Heart left ventricle (tissue), 16 donors: ENCODE results near the gene GEN1. TPM values are rescaled to one million over a fixed set of nuclear protein-coding genes. Genes with fewer than 3 reads are reported as not detected.

Experiments used
- ATAC-seq, 4 donors: fragments of 200-7000 bp; cut with Tn5 transposase; one replicate each; pipeline ENCODE4 v1.9.1; 2020 to 2022; ENCODE audit warnings: moderate library complexity in 4 of 4, mild to moderate bottlenecking in 3 of 4, moderate number of reproducible peaks in 1 of 4
- DNase-seq, 5 donors: peaks; one replicate each; pipeline ENCODE4 v3.0.0-alpha.2; 2020
- H3K27ac ChIP-seq, 12 donors: fragments of 200-600 bp; sonication (generic) in 4 of 12; one replicate each; pipeline versions ENCODE4 v1.5.0 to v1.8.0; 2016 to 2022; ENCODE audit warnings: mild to moderate bottlenecking in 2 of 12
- H3K27me3 ChIP-seq, 9 donors: fragments of 200-600 bp; sonication (generic) in 2 of 9; one replicate each; pipeline versions ENCODE4 v1.5.1 to v1.8.0; 2016 to 2022; ENCODE audit warnings: mild to moderate bottlenecking in 3 of 9
- H3K36me3 ChIP-seq, 9 donors: fragments of 200-600 bp; sonication (generic) in 2 of 9; one replicate each; pipeline versions ENCODE4 v1.5.0 to v1.8.0; 2018 to 2022; ENCODE audit warnings: mild to moderate bottlenecking in 2 of 9
- H3K4me1 ChIP-seq, 12 donors: fragments of 200-600 bp; sonication (generic) in 4 of 12; one replicate each; pipeline versions ENCODE4 v1.5.0 to v1.8.0; 2016 to 2022; ENCODE audit warnings: mild to moderate bottlenecking in 3 of 12
- H3K4me3 ChIP-seq, 12 donors: fragments of 200-600 bp; sonication (generic) in 4 of 12; one replicate each; pipeline versions ENCODE4 v1.5.0 to v1.8.0; 2017 to 2022; ENCODE audit warnings: mild to moderate bottlenecking in 9 of 12, moderate library complexity in 4 of 12
- H3K9me3 ChIP-seq, 12 donors: fragments of 200-600 bp; sonication (generic) in 4 of 12; one replicate each; pipeline versions ENCODE4 v1.5.0 to v1.8.0; 2016 to 2022; ENCODE audit warnings: mild to moderate bottlenecking in 1 of 12
- CTCF ChIP-seq, 12 donors: fragments of 200-600 bp; sonication (generic) in 4 of 12; IDR thresholded peaks; one replicate each; pipeline versions ENCODE4 v1.5.0 to v1.8.0; 2018 to 2022; ENCODE audit warnings: antibody characterized with exemption in 12 of 12, mild to moderate bottlenecking in 5 of 12
- POLR2A ChIP-seq, 2 donors: fragments of 450-650 bp; IDR thresholded peaks; one replicate each; pipeline ENCODE4 v1.6.1; 2017; ENCODE audit warnings: antibody characterized with exemption in 2 of 2, mild to moderate bottlenecking in 2 of 2, moderate library complexity in 2 of 2
- WGBS, 4 donors: extraction: QIAGEN DNeasy Blood & Tissue Kit in 2 of 4; methylation state at CpG; one replicate each; pipeline versions ENCODE4 v1.1.5 to v1.1.7; 2013 to 2018; 5-methylcytosine and 5-hydroxymethylcytosine counted together
- intact Hi-C, 10 donors: fragments of 100-400 bp; cut with DNase I; formaldehyde crosslinking; loops; one replicate each; pipeline versions ENCODE4 v1.11.1 to v1.14.2; 2022
- long read RNA-seq, 3 donors: library from polyadenylated mRNA; unstranded; transcript quantifications; one replicate each; pipeline ENCODE4 v2.0.0, GENCODE V29; 2020 to 2021
- polyA plus RNA-seq, 2 donors: library from polyadenylated mRNA; stranded (reverse); fragments of 200-250 nt; gene quantifications; one replicate each; pipeline ENCODE4 v1.2.3, GENCODE V29; 2013
- total RNA-seq, 9 donors: library from RNA; depleted of rRNA in 2 of 9; stranded (reverse); fragments of >200 nt in 2 of 9; fragmentation: NEBNext Ultra II Directional in 3 of 9; extraction: Animal tissue kit (Norgen Biotek cat#: 25700) in 3 of 9; gene quantifications; one replicate each; pipeline versions ENCODE4 v1.1.0 to v1.2.4, GENCODE V29; 2016 to 2023
- donor health status: ischemic (EF 13 %, LVEDD 7.1; RV severe dilation, severe dysfunction).
- donor health status: healthy with polysubstance abuse.
- donor health status: DM: no; HTN: yes; CAD: no.
- donor health status: DM: no; HTN: no; CAD: no.
- donor health status: ischemic (EF 25% LVEDD 6.9; RV normal size, moderate dysfunction).
- donor health status: ischemic (EF 25% LVEDD 5.7; RV mildly dilated, moderate dysfunction).
- donor health status: healthy.
- donor health status: DM: yes; HTN: yes; CAD: no.
- donor health status: ischemic (EF 35%, LVEDD 5.7; RV mildly dilated, moderate dysfunction).
- donor health status: nonischemic (EF 11% LVEDD 7.7; RV severe dilation, severe dysfunction).
- donor health status: DM: yes; HTN: yes; CAD: no.
- donor health status: PGD.
- donor health status: ischemic (EF 29% LVEDD 5.4; RV normal size, mild dysfunction).
- donor health status: nonischemic (EF 23%, LVEDD 6.1; RV moderate dilation, normal function).

Gene GEN1
- total RNA-seq (1 to 10 TPM; 2.4 to 8.8 (median 3.1) TPM), polyA plus RNA-seq (1 to 10 TPM; 1.0 to 1.8 TPM)
- long read RNA-seq, donor 1 = 0 reads
- long read RNA-seq, donor 2, transcript GEN1-208 (1 exons, 1,864 nt) = major isoform, 5 of 6 reads
- long read RNA-seq, donor 2, partial matches to known transcripts = 1 of 6 reads
- long read RNA-seq, donor 2, other reads (novel, unspliced or antisense) = 0 of 6 reads
- long read RNA-seq, donor 3, full-length matches to known transcripts = 3 of 5 reads
- long read RNA-seq, donor 3, partial matches to known transcripts = 0 of 5 reads
- long read RNA-seq, donor 3, other reads (novel, unspliced or antisense) = 2 of 5 reads

- H3K27ac ChIP-seq = peak within 1 kb of the TSS; percentile 85 to 99 (median 98)
- ATAC-seq (peak; percentile 97 to 98 (median 98)), DNase-seq (peak; percentile 90 to 96 (median 92))
- no peaks in the 10 kb centered on the region for H3K36me3 ChIP-seq
- intact Hi-C loops = loop anchor here in 8 of 10 donors (1.0 to 10.0 kb wide), 4 partner anchors 68 to 78 kb away; no protein-coding TSS in a partner anchor
- H3K4me1 ChIP-seq = peaks cover 0 to 61% (median 29%) of the 10 kb centered on the region in 12 donors
- peak in 1 of 2 donors; percentile 4 for TF ChIP-seq POLR2A (IDR thresholded peaks at IDR 0.05)
- no peak for TF ChIP-seq CTCF (IDR thresholded peaks at IDR 0.05)
- WGBS, 4 donors = 0 to 1% (median 0%) methylated on average over 50 to 76 of the region's 76 CpGs
- peak within 1 kb of the TSS; percentile 71 to 100 (median 94) for H3K4me3 ChIP-seq
- no peaks in the 10 kb centered on the region for H3K9me3 ChIP-seq
- H3K27me3 ChIP-seq = no peaks in the 10 kb centered on the region
Measured at GRCh38 chr2:17753803-17754663, at the start of gene GEN1, which contains the start of gene SMC6. GEN1 (plus strand) TSS chr2:17754138; CDS start chr2:17759944, 5,806 bp downstream. SMC6 (minus strand) TSS chr2:17753810; CDS start chr2:17745946, 7,864 bp downstream.

GRCh38 chr2:17706845-17707244 lies 47.1 kb upstream of the GEN1 start:
- ATAC-seq = no peak
- WGBS, 4 donors = 72 to 76% (median 75%) methylated on average over 4 of the region's 4 CpGs
- DNase-seq = no peak
- H3K9me3 ChIP-seq = no peaks in the 10 kb centered on the region
- no peak for TF ChIP-seq CTCF (IDR thresholded peaks at IDR 0.05)
- TF ChIP-seq POLR2A (IDR thresholded peaks at IDR 0.05) = no peak
- H3K27me3 ChIP-seq = no peaks in the 10 kb centered on the region
- no peak overlapping the region for H3K27ac ChIP-seq
- H3K36me3 ChIP-seq = peaks cover 0 to 99% (median 67%) of the 10 kb centered on the region in 9 donors
- no peak overlapping the region for H3K4me3 ChIP-seq
- H3K4me1 ChIP-seq = peaks cover 0 to 11% (median 0%) of the 10 kb centered on the region in 12 donors
- intact Hi-C loops = loop anchor here in 1 of 10 donors (10.0 kb wide), 1 partner anchor 358 kb away; no protein-coding TSS in a partner anchor

- peaks cover 0 to 99% (median 69%) of the 10 kb centered on the region in 9 donors for H3K36me3 ChIP-seq
- intact Hi-C loops = loop anchor here in 1 of 10 donors (10.0 kb wide), 1 partner anchor 356 kb away; no protein-coding TSS in a partner anchor
- no peak for ATAC-seq
- no peak overlapping the region for H3K4me3 ChIP-seq
- WGBS, 4 donors = 55 to 65% (median 60%) methylated on average over 1 of the region's 1 CpG
- no peaks in the 10 kb centered on the region for H3K27me3 ChIP-seq
- H3K4me1 ChIP-seq = peaks cover 0 to 11% (median 0%) of the 10 kb centered on the region in 12 donors
- no peak for DNase-seq
- TF ChIP-seq POLR2A (IDR thresholded peaks at IDR 0.05) (no peak), CTCF (IDR thresholded peaks at IDR 0.05) (no peak)
- no peaks in the 10 kb centered on the region for H3K9me3 ChIP-seq
- H3K27ac ChIP-seq = no peak overlapping the region
Measured at GRCh38 chr2:17708501-17708900, 45.4 kb upstream of the GEN1 start.
